HepG2 (cell line): ENCODE results near the gene FAM171A2. TPM values are rescaled to one million over a fixed set of nuclear protein-coding genes. Genes with fewer than 3 reads are reported as not detected.

Experiments used
- BRD4 ChIP-seq: sonication (generic); formaldehyde crosslinking; IDR thresholded peaks from 2 replicates; pipeline ENCODE4 v1.4.0; 2020; ENCODE audit warnings: missing genetic modification reagents
- ELK4 ChIP-seq: sonication (generic); formaldehyde crosslinking; IDR thresholded peaks from 2 replicates; pipeline ENCODE4 v1.9.0; 2021; ENCODE audit warnings: missing genetic modification reagents, borderline replicate concordance
- ETV5 ChIP-seq: IDR thresholded peaks from 2 replicates; pipeline ENCODE4 v1.6.1; 2018; ENCODE audit warnings: missing biosample characterization, missing genetic modification reagents, inconsistent platforms, borderline replicate concordance
- HOXA9 ChIP-seq: sonication (generic); formaldehyde crosslinking; IDR thresholded peaks from 2 replicates; pipeline ENCODE4 v1.8.1; 2022; ENCODE audit warnings: missing genetic modification reagents, mild to moderate bottlenecking, moderate library complexity, borderline replicate concordance
- KLF15 ChIP-seq: sonication (generic); formaldehyde crosslinking; IDR thresholded peaks from 2 replicates; pipeline ENCODE4 v1.8.1; 2023; ENCODE audit warnings: borderline replicate concordance, mild to moderate bottlenecking, inconsistent platforms, missing genetic modification reagents, mixed read lengths
- LBX2 ChIP-seq: sonication (generic); formaldehyde crosslinking; IDR thresholded peaks from 2 replicates; pipeline ENCODE4 v1.5.0; 2020; ENCODE audit warnings: missing genetic modification reagents, mild to moderate bottlenecking, borderline replicate concordance
- MAFF ChIP-seq: IDR thresholded peaks from 2 replicates; pipeline ENCODE4 v1.6.1; 2011; ENCODE audit warnings: low read depth, low read length, improper control_type of control experiment
- MAFG ChIP-seq: sonication (generic); formaldehyde crosslinking; IDR thresholded peaks from 2 replicates; pipeline ENCODE4 v1.5.1; 2020; ENCODE audit warnings: mild to moderate bottlenecking, missing genetic modification reagents
- MED8 ChIP-seq: sonication (generic); formaldehyde crosslinking; IDR thresholded peaks from 2 replicates; pipeline ENCODE4 v1.8.1; 2023; ENCODE audit warnings: mild to moderate bottlenecking, missing genetic modification reagents; ENCODE audit not compliant: insufficient replicate concordance
- NFKBIZ ChIP-seq: IDR thresholded peaks from 2 replicates; pipeline ENCODE4 v1.6.1; 2018; ENCODE audit warnings: missing genetic modification reagents, missing compliant biosample characterization
- SNAPC5 ChIP-seq: sonication (generic); formaldehyde crosslinking; IDR thresholded peaks from 2 replicates; pipeline ENCODE4 v1.8.1; 2023; ENCODE audit warnings: mild to moderate bottlenecking, missing genetic modification reagents, borderline replicate concordance
- SNRNP70 ChIP-seq: fragments of 200-400 bp; formaldehyde crosslinking; IDR thresholded peaks from 2 replicates; pipeline ENCODE4 v1.6.1; 2017; ENCODE audit warnings: mild to moderate bottlenecking, low read depth, low read length, moderate library complexity
- SRY ChIP-seq: sonication (generic); formaldehyde crosslinking; IDR thresholded peaks from 2 replicates; pipeline ENCODE4 v1.8.0; 2022; ENCODE audit warnings: mild to moderate bottlenecking, missing genetic modification reagents
- TMF1 ChIP-seq: sonication (generic); formaldehyde crosslinking; IDR thresholded peaks from 2 replicates; pipeline ENCODE4 v1.8.1; 2022; ENCODE audit warnings: low read depth, missing genetic modification reagents
- TRIM24 ChIP-seq: sonication (generic); formaldehyde crosslinking; IDR thresholded peaks from 2 replicates; pipeline ENCODE4 v1.8.0; 2022; ENCODE audit warnings: mild to moderate bottlenecking, missing genetic modification reagents
- ZNF784 ChIP-seq: sonication (generic); formaldehyde crosslinking; IDR thresholded peaks from 2 replicates; pipeline ENCODE4 v1.5.1; 2020; ENCODE audit warnings: missing genetic modification reagents, mild to moderate bottlenecking, borderline replicate concordance
- polyA plus RNA-seq, 8 experiments: library from polyadenylated mRNA; depleted of rRNA in 3 of 8; stranded (reverse) in 7 of 8; unstranded in 1 of 8; fragments of >200 nt; fragmentation: Illumina TruSeq in 4 of 8; extraction: Trizol in 4 of 8; gene quantifications; 2 replicates each; pipeline versions ENCODE4 v1.2.1 to v1.2.3, GENCODE V29; 2011 to 2016; ENCODE audit warnings: low read depth in 4 of 8, missing spikeins in 1 of 8, mixed read lengths in 1 of 8; ENCODE audit not compliant: insufficient read depth in 1 of 8
- total RNA-seq, 5 experiments: library from RNA; depleted of rRNA; stranded (reverse); fragments of >200 nt; fragmentation: Illumina TruSeq; extraction: Trizol; gene quantifications; 2 replicates each; pipeline ENCODE4 v1.2.3, GENCODE V29; 2016; ENCODE audit warnings: low read depth in 1 of 5
- TF ChIP-seq, protein P1 (sequence below): sonication (generic); formaldehyde crosslinking; IDR thresholded peaks from 2 replicates; pipeline ENCODE4 v1.4.0; 2020; ENCODE audit warnings: mild to moderate bottlenecking, missing genetic modification reagents, borderline replicate concordance
- TF ChIP-seq, protein P2 (sequence below): sonication (generic); formaldehyde crosslinking; IDR thresholded peaks from 2 replicates; pipeline ENCODE4 v1.5.1; 2020; ENCODE audit warnings: missing genetic modification reagents, mild to moderate bottlenecking, borderline replicate concordance

Gene FAM171A2
- total and polyA plus RNA-seq, 2 of the 13 experiments (the other 11 are each of a cell fraction or from before 2014, with no cell fraction given) = 1.8 to 3.6 TPM

GRCh38 chr17:44345454-44346026, 18.1 kb downstream of the FAM171A2 start (continued):
- TF ChIP-seq TRIM24 (CRISPR knock-in tag) = no peak
- TF ChIP-seq SRY = no peak
- TF ChIP-seq, protein P1, sequence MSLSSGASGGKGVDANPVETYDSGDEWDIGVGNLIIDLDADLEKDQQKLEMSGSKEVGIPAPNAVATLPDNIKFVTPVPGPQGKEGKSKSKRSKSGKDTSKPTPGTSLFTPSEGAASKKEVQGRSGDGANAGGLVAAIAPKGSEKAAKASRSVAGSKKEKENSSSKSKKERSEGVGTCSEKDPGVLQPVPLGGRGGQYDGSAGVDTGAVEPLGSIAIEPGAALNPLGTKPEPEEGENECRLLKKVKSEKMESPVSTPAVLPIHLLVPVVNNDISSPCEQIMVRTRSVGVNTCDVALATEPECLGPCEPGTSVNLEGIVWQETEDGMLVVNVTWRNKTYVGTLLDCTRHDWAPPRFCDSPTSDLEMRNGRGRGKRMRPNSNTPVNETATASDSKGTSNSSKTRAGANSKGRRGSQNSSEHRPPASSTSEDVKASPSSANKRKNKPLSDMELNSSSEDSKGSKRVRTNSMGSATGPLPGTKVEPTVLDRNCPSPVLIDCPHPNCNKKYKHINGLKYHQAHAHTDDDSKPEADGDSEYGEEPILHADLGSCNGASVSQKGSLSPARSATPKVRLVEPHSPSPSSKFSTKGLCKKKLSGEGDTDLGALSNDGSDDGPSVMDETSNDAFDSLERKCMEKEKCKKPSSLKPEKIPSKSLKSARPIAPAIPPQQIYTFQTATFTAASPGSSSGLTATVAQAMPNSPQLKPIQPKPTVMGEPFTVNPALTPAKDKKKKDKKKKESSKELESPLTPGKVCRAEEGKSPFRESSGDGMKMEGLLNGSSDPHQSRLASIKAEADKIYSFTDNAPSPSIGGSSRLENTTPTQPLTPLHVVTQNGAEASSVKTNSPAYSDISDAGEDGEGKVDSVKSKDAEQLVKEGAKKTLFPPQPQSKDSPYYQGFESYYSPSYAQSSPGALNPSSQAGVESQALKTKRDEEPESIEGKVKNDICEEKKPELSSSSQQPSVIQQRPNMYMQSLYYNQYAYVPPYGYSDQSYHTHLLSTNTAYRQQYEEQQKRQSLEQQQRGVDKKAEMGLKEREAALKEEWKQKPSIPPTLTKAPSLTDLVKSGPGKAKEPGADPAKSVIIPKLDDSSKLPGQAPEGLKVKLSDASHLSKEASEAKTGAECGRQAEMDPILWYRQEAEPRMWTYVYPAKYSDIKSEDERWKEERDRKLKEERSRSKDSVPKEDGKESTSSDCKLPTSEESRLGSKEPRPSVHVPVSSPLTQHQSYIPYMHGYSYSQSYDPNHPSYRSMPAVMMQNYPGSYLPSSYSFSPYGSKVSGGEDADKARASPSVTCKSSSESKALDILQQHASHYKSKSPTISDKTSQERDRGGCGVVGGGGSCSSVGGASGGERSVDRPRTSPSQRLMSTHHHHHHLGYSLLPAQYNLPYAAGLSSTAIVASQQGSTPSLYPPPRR = 0 out of 2 replicates have a peak, but pooled peaks have one; percentile 25
- TF ChIP-seq MAFF = no peak
- TF ChIP-seq, protein P2, sequence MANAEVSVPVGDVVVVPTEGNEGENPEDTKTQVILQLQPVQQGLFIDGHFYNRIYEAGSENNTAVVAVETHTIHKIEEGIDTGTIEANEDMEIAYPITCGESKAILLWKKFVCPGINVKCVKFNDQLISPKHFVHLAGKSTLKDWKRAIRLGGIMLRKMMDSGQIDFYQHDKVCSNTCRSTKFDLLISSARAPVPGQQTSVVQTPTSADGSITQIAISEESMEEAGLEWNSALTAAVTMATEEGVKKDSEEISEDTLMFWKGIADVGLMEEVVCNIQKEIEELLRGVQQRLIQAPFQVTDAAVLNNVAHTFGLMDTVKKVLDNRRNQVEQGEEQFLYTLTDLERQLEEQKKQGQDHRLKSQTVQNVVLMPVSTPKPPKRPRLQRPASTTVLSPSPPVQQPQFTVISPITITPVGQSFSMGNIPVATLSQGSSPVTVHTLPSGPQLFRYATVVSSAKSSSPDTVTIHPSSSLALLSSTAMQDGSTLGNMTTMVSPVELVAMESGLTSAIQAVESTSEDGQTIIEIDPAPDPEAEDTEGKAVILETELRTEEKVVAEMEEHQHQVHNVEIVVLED (CRISPR knock-in tag) = peak; percentile 11; the same call in 1 of the 2 replicates
- TF ChIP-seq ELK4 (CRISPR knock-in tag) = no peak
- peak; percentile 20; the same call in 1 of the 2 replicates for TF ChIP-seq ETV5
- TF ChIP-seq BRD4 (CRISPR knock-in tag) = no peak
- no peak for TF ChIP-seq SNRNP70
- TF ChIP-seq NFKBIZ (CRISPR knock-in tag) = no peak
- TF ChIP-seq LBX2 = no peak
- no peak for TF ChIP-seq SNAPC5 (CRISPR knock-in tag)
- TF ChIP-seq TMF1 (CRISPR knock-in tag) = no peak
- no peak for TF ChIP-seq HOXA9 (CRISPR knock-in tag)
- TF ChIP-seq MAFG (CRISPR knock-in tag) = no peak
- TF ChIP-seq MED8 (CRISPR knock-in tag) = no peak
- TF ChIP-seq ZNF784 = no peak
- TF ChIP-seq KLF15 (CRISPR knock-in tag) = no peak
